Mesendoderm (in vitro differentiated cells): ENCODE results near the gene UTS2B.

Experiments used
- DNase-seq: peaks from one replicate; pipeline ENCODE4 v3.0.0; 2013
- H2AK5ac ChIP-seq: 2 replicates; pipeline ENCODE4 v1.6.1; 2013; ENCODE audit warnings: low read length, inconsistent platforms
- H2BK120ac ChIP-seq: 2 replicates; pipeline ENCODE4 v1.6.1; 2013; ENCODE audit warnings: low read depth, mild to moderate bottlenecking, low read length, moderate library complexity, mixed read lengths
- H2BK15ac ChIP-seq: replicated peaks from 2 replicates; pipeline ENCODE4 v1.6.1; 2013; ENCODE audit warnings: low read depth, mild to moderate bottlenecking, moderate library complexity
- H2BK5ac ChIP-seq: 2 replicates; pipeline ENCODE4 v1.6.1; 2013; ENCODE audit warnings: low read length, inconsistent platforms
- H3K18ac ChIP-seq: 2 replicates; pipeline ENCODE4 v1.6.1; 2013; ENCODE audit warnings: mild to moderate bottlenecking, low read length, mixed read lengths
- H3K23ac ChIP-seq: one replicate; pipeline ENCODE4 v1.6.1; 2013; ENCODE audit warnings: low read length
- H3K27ac ChIP-seq: 2 replicates; pipeline ENCODE4 v1.5.1; 2013; ENCODE audit warnings: low read depth, mild to moderate bottlenecking, inconsistent platforms, low read length, moderate library complexity
- H3K27me3 ChIP-seq: 2 replicates; pipeline ENCODE4 v1.6.1; 2013; ENCODE audit warnings: low read length, control low read depth, mild to moderate bottlenecking, inconsistent platforms; ENCODE audit not compliant: insufficient read depth, poor library complexity
- H3K36me3 ChIP-seq: 2 replicates; pipeline ENCODE4 v1.6.1; 2013; ENCODE audit warnings: low read length, inconsistent platforms; ENCODE audit not compliant: control insufficient read depth, insufficient read depth
- H3K4ac ChIP-seq: one replicate; pipeline ENCODE4 v1.6.1; 2013; ENCODE audit warnings: low read depth, mild to moderate bottlenecking, low read length, moderate library complexity
- H3K4me1 ChIP-seq: 2 replicates; pipeline ENCODE4 v1.6.1; 2013; ENCODE audit warnings: low read depth, low read length, inconsistent platforms; ENCODE audit not compliant: control insufficient read depth
- H3K4me2 ChIP-seq: 2 replicates; pipeline ENCODE4 v1.6.1; 2013; ENCODE audit warnings: low read length
- H3K4me3 ChIP-seq: 2 replicates; pipeline ENCODE4 v1.5.1; 2013; ENCODE audit warnings: mild to moderate bottlenecking, low read length
- H3K56ac ChIP-seq: one replicate; pipeline ENCODE4 v1.6.1; 2013; ENCODE audit warnings: low read length
- H3K79me1 ChIP-seq: 2 replicates; pipeline ENCODE4 v1.6.1; 2013; ENCODE audit warnings: low read length, inconsistent platforms
- H3K79me2 ChIP-seq: 2 replicates; pipeline ENCODE4 v1.6.1; 2013; ENCODE audit warnings: mild to moderate bottlenecking, low read length; ENCODE audit not compliant: control insufficient read depth, insufficient read depth
- H3K9ac ChIP-seq: 2 replicates; pipeline ENCODE4 v1.6.1; 2013; ENCODE audit warnings: low read length, inconsistent platforms
- H4K5ac ChIP-seq: one replicate; pipeline ENCODE4 v1.6.1; 2013; ENCODE audit warnings: low read length
- H4K8ac ChIP-seq: one replicate; pipeline ENCODE4 v1.6.1; 2013; ENCODE audit warnings: low read depth, mild to moderate bottlenecking, control low read depth, low read length, moderate library complexity
- WGBS: extraction: QIAGEN DNeasy Blood & Tissue Kit; methylation state at CpG from one replicate; pipeline ENCODE4 v1.1.7; 2013; ENCODE audit warnings: low lambda C conversion rate, missing lambda C conversion rate; ENCODE audit not compliant: insufficient coverage; ENCODE audit errors: extremely low coverage; 5-methylcytosine and 5-hydroxymethylcytosine counted together

The UTS2B gene

DNA sequence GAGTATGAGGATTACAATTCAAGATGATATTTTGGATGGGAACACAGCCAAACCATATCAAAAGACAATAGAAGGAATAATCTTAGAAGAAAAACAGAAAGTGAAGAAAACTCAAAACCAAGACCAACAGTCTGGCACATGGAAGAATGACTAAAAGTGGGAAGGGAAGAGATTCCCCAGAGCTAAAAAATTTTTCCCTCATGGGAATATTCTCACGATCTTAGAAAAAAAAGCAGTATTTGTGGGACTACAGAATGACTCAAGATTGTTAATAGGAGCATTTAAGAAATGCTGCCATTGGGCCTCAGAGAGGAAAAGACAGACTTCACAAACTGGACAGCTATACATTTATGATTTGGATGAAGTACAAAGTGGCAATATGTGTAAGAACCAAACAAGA is 113.0 kb downstream of the UTS2B start:
- H2AK5ac ChIP-seq = no peak overlapping the region
- H3K4me2 ChIP-seq = no peak overlapping the region
- H2BK120ac ChIP-seq = no peak overlapping the region
- H3K4me1 ChIP-seq = no peaks in the 10 kb centered on the region
- H2BK5ac ChIP-seq = no peak overlapping the region
- no peak overlapping the region for H3K4ac ChIP-seq
- H3K36me3 ChIP-seq = no peaks in the 10 kb centered on the region
- no CpG with 5 or more reads among the region's 1 CpG for WGBS
- H3K4me3 ChIP-seq = no peak overlapping the region
- H3K79me1 ChIP-seq = no peaks in the 10 kb centered on the region
- H3K9ac ChIP-seq = no peak overlapping the region
- no peak overlapping the region for H3K27ac ChIP-seq
- no peak overlapping the region for H2BK15ac ChIP-seq
- no peaks in the 10 kb centered on the region for H3K27me3 ChIP-seq
- no peaks in the 10 kb centered on the region for H3K79me2 ChIP-seq
- H4K5ac ChIP-seq = no peak overlapping the region
- no peak overlapping the region for H4K8ac ChIP-seq
- no peak overlapping the region for H3K56ac ChIP-seq
- DNase-seq = no peak
- H3K23ac ChIP-seq = no peak overlapping the region
- H3K18ac ChIP-seq = no peak overlapping the region
